HepG2 (cell line): ENCODE data around the gene CKS1B. TPM values are rescaled to one million over a fixed set of nuclear protein-coding genes. Genes with fewer than 3 reads are reported as not detected.

ENCODE experiments used
- GPBP1L1 ChIP-seq: sonication (generic); formaldehyde crosslinking; IDR thresholded peaks from 2 replicates; pipeline ENCODE4 v1.5.0; 2020; ENCODE audit warnings: mild to moderate bottlenecking, missing genetic modification reagents
- HOXA7 ChIP-seq: sonication (generic); formaldehyde crosslinking; IDR thresholded peaks from 2 replicates; pipeline ENCODE4 v1.8.1; 2022; ENCODE audit warnings: mild to moderate bottlenecking, missing genetic modification reagents, moderate library complexity
- IKZF5 ChIP-seq: IDR thresholded peaks from 2 replicates; pipeline ENCODE4 v1.6.1; 2018; ENCODE audit warnings: missing genetic modification reagents, mild to moderate bottlenecking, missing compliant biosample characterization
- KAT8 ChIP-seq: IDR thresholded peaks from 2 replicates; pipeline ENCODE4 v1.6.1; 2016; ENCODE audit warnings: missing genetic modification reagents, missing compliant biosample characterization
- MAFK ChIP-seq, 2 experiments: IDR thresholded peaks in 1 of 2; conservative IDR thresholded peaks in 1 of 2; 2 replicates each; pipeline ENCODE4 v1.6.1; 2011; ENCODE audit warnings: improper control_type of control experiment in 2 of 2, low read length in 2 of 2
- MYC ChIP-seq: sonication (generic); formaldehyde crosslinking; IDR thresholded peaks from 2 replicates; pipeline ENCODE4 v1.9.0; 2021; ENCODE audit warnings: missing genetic modification reagents, borderline replicate concordance
- PAX8 ChIP-seq: sonication (generic); formaldehyde crosslinking; IDR thresholded peaks from 2 replicates; pipeline ENCODE4 v1.8.0; 2022; ENCODE audit warnings: mild to moderate bottlenecking, missing genetic modification reagents, borderline replicate concordance
- PHF5A ChIP-seq: IDR thresholded peaks from one replicate; pipeline ENCODE4 v1.6.1; 2018; ENCODE audit warnings: low read depth, missing genetic modification reagents; ENCODE audit not compliant: unreplicated experiment
- POLR2AphosphoS5 ChIP-seq: IDR thresholded peaks from 2 replicates; pipeline ENCODE4 v1.6.1; 2012; ENCODE audit warnings: low read depth, low read length
- RAD51 ChIP-seq: fragments of 450-650 bp; IDR thresholded peaks from 2 replicates; pipeline ENCODE4 v1.6.1; 2016; ENCODE audit warnings: borderline replicate concordance
- RBFOX2 ChIP-seq: fragments of 200-400 bp; formaldehyde crosslinking; IDR thresholded peaks from 2 replicates; pipeline ENCODE4 v1.6.1; 2017; ENCODE audit warnings: low read depth, mild to moderate bottlenecking, low read length
- RBM39 ChIP-seq: fragments of 200-400 bp; formaldehyde crosslinking; IDR thresholded peaks from one replicate; pipeline ENCODE4 v1.6.1; 2018; ENCODE audit warnings: antibody characterized with exemption, mild to moderate bottlenecking, low read depth, low read length; ENCODE audit not compliant: poor library complexity, severe bottlenecking
- RFX5 ChIP-seq: IDR thresholded peaks from 2 replicates; pipeline ENCODE4 v1.6.1; 2011; ENCODE audit warnings: low read depth, low read length, improper control_type of control experiment
- SMARCE1 ChIP-seq: fragments of 450-650 bp; IDR thresholded peaks from 2 replicates; pipeline ENCODE4 v1.6.1; 2017; ENCODE audit warnings: borderline replicate concordance
- TEAD3 ChIP-seq: optimal IDR thresholded peaks from 2 replicates; pipeline ENCODE3; 2016; ENCODE audit warnings: borderline replicate concordance
- THYN1 ChIP-seq: sonication (generic); formaldehyde crosslinking; IDR thresholded peaks from 2 replicates; pipeline ENCODE4 v1.8.1; 2023; ENCODE audit warnings: low read depth, mild to moderate bottlenecking, moderate library complexity, missing genetic modification reagents, borderline replicate concordance
- ZBTB7A ChIP-seq: sonication (generic); formaldehyde crosslinking; IDR thresholded peaks from 2 replicates; pipeline ENCODE4 v1.8.0; 2022; ENCODE audit warnings: mild to moderate bottlenecking, missing genetic modification reagents
- ZFP1 ChIP-seq: IDR thresholded peaks from 2 replicates; pipeline ENCODE4 v1.6.1; 2016
- ZKSCAN5 ChIP-seq: sonication (generic); formaldehyde crosslinking; IDR thresholded peaks from 2 replicates; pipeline ENCODE4 v1.5.1; 2020; ENCODE audit warnings: mild to moderate bottlenecking, missing genetic modification reagents
- ZNF124 ChIP-seq: sonication (generic); formaldehyde crosslinking; IDR thresholded peaks from 2 replicates; pipeline ENCODE4 v1.4.0; 2020; ENCODE audit warnings: missing genetic modification reagents
- ZNF142 ChIP-seq: sonication (generic); formaldehyde crosslinking; IDR thresholded peaks from 2 replicates; pipeline ENCODE4 v1.4.0; 2020; ENCODE audit warnings: missing genetic modification reagents
- ZNF562 ChIP-seq: sonication (generic); formaldehyde crosslinking; IDR thresholded peaks from 2 replicates; pipeline ENCODE4 v1.8.0; 2022; ENCODE audit warnings: missing genetic modification reagents, borderline replicate concordance
- polyA plus RNA-seq, 8 experiments: library from polyadenylated mRNA; depleted of rRNA in 3 of 8; stranded (reverse) in 7 of 8; unstranded in 1 of 8; fragments of >200 nt; fragmentation: Illumina TruSeq in 4 of 8; extraction: Trizol in 4 of 8; gene quantifications; 2 replicates each; pipeline versions ENCODE4 v1.2.1 to v1.2.3, GENCODE V29; 2011 to 2016; ENCODE audit warnings: low read depth in 4 of 8, missing spikeins in 1 of 8, mixed read lengths in 1 of 8; ENCODE audit not compliant: insufficient read depth in 1 of 8
- total RNA-seq, 5 experiments: library from RNA; depleted of rRNA; stranded (reverse); fragments of >200 nt; fragmentation: Illumina TruSeq; extraction: Trizol; gene quantifications; 2 replicates each; pipeline ENCODE4 v1.2.3, GENCODE V29; 2016; ENCODE audit warnings: low read depth in 1 of 5

Gene CKS1B
- total and polyA plus RNA-seq, 2 of the 13 experiments (the other 11 are each of a cell fraction or from before 2014, with no cell fraction given): 217 to 222 TPM

- TF ChIP-seq PHF5A (CRISPR knock-in tag): no peak
- TF ChIP-seq ZKSCAN5 (CRISPR knock-in tag): no peak
- no peak for TF ChIP-seq TEAD3
- no peak; the same call in 1 of the 2 replicates for TF ChIP-seq ZNF124 (CRISPR knock-in tag)
- peak; percentile 97 for TF ChIP-seq RBFOX2
- no peak for TF ChIP-seq ZNF562 (CRISPR knock-in tag)
- no peak for TF ChIP-seq RAD51
- TF ChIP-seq ZFP1 (CRISPR knock-in tag): peak; percentile 32; the same call in 1 of the 2 replicates
- TF ChIP-seq IKZF5 (CRISPR knock-in tag): peak; percentile 57
- no peak for TF ChIP-seq GPBP1L1 (CRISPR knock-in tag)
- TF ChIP-seq SMARCE1: no peak
- TF ChIP-seq RFX5: no peak
- no peak for TF ChIP-seq MAFK (conservative IDR thresholded peaks at IDR 0.05 in 1 of 2, IDR thresholded peaks at IDR 0.05 in 1 of 2; ENCODE audit: low read length in 2 of 2)
- no peak for TF ChIP-seq HOXA7 (CRISPR knock-in tag)
- TF ChIP-seq THYN1 (CRISPR knock-in tag): no peak
- peak; percentile 41 for TF ChIP-seq RBM39
- peak; percentile 53 for TF ChIP-seq ZBTB7A
- peak; percentile 69 for TF ChIP-seq MYC (CRISPR knock-in tag)
- no peak for TF ChIP-seq PAX8 (CRISPR knock-in tag)
- peak; percentile 79; the same call in 1 of the 2 replicates for TF ChIP-seq KAT8
- no peak for TF ChIP-seq ZNF142 (CRISPR knock-in tag)
- TF ChIP-seq POLR2AphosphoS5: peak; percentile 79
These were observed 13.0 kb upstream of the CKS1B start, which contains the start of gene PYGO2 (continued) for GRCh38 chr1:154961207-154962155.
